ENCODE measurements around the gene ELL.

The ELL gene

DNA sequence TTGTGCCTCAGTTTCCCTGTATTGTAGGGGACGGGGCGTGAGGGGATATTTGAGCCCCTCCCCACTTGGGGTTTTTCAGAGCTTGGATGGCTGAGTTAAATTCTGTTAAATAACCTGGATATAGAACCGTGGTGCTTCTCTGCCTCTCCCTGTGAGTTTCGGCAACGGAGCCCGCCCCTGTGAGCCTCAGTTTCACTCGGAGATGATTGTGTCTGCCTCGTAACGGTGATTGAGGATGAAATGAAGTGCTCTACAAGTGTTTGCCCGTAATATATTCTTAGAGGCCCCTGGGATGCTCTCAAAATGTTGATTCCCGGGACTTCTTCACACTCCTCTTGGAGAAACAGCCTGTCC, 36.3 kb upstream of the ELL start:
- DNase-seq, result no peak
- Histone ChIP-seq H3K36me3 (replicated peaks) (peaks cover 11% of the 10 kb centered on the region), H3K4me3 (ENCODE audit: low read depth, low read length) (peak overlapping the region; percentile 99), H3K27me3 (replicated peaks) (no peaks in the 10 kb centered on the region), H3K27ac (peak overlapping the region; percentile 80)
- in situ Hi-C loops (cut with HindIII; ENCODE audit: low pct_ligation_motif_present, low sequenced_read_pairs), result no loop called here
- TF ChIP-seq, protein P1, sequence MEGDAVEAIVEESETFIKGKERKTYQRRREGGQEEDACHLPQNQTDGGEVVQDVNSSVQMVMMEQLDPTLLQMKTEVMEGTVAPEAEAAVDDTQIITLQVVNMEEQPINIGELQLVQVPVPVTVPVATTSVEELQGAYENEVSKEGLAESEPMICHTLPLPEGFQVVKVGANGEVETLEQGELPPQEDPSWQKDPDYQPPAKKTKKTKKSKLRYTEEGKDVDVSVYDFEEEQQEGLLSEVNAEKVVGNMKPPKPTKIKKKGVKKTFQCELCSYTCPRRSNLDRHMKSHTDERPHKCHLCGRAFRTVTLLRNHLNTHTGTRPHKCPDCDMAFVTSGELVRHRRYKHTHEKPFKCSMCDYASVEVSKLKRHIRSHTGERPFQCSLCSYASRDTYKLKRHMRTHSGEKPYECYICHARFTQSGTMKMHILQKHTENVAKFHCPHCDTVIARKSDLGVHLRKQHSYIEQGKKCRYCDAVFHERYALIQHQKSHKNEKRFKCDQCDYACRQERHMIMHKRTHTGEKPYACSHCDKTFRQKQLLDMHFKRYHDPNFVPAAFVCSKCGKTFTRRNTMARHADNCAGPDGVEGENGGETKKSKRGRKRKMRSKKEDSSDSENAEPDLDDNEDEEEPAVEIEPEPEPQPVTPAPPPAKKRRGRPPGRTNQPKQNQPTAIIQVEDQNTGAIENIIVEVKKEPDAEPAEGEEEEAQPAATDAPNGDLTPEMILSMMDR (IDR thresholded peaks at IDR 0.05; ENCODE audit: low read depth, low read length, missing control alignments), result no peak

DNA sequence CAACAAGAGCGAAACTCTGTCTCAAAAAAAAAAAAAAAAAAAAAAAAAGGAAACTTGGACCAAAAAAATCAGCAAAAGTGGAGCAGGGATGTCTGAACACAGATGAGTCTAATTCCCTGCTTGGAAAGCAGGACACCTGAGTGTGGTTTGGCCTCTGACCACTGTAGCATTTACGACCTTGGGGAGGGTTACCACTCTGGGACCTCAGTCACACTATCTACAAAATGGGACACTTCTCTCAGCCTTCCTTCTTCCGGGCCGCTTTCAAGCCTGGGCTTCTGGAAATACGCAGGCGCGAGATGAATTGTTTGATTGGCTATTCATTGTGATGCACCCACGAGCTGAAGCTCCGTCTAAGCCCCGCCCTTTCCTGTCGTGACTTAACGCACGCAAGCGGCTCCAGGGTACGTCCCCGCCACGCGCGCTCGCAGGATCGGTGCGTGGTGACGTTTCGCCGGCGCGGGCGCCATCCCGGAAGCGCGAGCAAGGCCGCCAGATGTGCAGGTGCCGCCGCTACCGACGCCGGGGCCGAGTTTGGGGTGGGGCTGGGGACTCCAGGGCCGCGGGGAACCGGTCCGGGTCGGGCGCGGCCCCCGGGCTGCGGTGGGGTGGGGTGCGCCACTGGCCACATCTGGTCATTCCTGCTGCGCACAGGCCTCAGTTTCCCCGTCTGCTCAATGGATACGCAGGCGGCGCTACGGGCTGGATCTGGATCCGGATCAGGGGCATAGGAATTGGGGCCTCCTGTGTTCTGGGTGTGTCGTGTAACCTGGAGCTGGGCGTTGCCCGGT, 35.7 kb upstream of the ELL start, which contains the start of gene KXD1:
Gene KXD1 (plus strand): TSS at position 460 of the 791 bp plus-strand sequence. CDS start 4,187 bp downstream, outside the sequence.
- no peaks in the 10 kb centered on the region for H3K27me3 ChIP-seq (replicated peaks)
- peak within 1 kb of the TSS; percentile 99 for H3K4me3 ChIP-seq (ENCODE audit: low read depth, low read length)
- peak within 1 kb of the TSS; percentile 80 for H3K27ac ChIP-seq
- in situ Hi-C loops (cut with HindIII; ENCODE audit: low pct_ligation_motif_present, low sequenced_read_pairs), result no loop called here
- TF ChIP-seq, protein P1 (IDR thresholded peaks at IDR 0.05; ENCODE audit: low read depth, low read length, missing control alignments), result no peak
- peaks cover 8% of the 10 kb centered on the region for H3K36me3 ChIP-seq (replicated peaks)
- peak; percentile 98 for DNase-seq

DNA sequence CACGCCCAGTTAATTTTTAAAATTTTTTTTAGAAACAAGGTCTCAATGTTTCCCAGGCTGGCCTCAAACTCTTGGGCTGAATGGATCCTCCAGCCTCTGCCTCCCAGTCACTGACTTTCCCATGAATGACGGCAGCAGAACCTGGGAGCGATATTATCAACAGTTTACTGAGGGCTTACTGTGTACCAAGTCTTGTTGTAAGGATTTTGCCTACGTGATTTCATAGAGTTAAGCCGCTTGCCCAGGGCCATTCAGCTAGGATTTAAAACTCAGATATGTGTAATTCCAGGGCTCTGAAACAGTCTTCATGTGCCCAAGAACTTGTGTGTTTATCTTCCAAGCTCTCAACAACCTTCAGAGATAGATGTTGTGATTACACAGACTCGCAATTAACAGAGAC, 29.8 kb upstream of the ELL start:
- H3K27ac ChIP-seq, result no peak overlapping the region
- H3K27me3 ChIP-seq (replicated peaks), result no peaks in the 10 kb centered on the region
- in situ Hi-C loops (cut with HindIII; ENCODE audit: low pct_ligation_motif_present, low sequenced_read_pairs), result no loop called here
- H3K36me3 ChIP-seq (replicated peaks), result no peaks in the 10 kb centered on the region
- no peak for DNase-seq
- TF ChIP-seq, protein P1 (IDR thresholded peaks at IDR 0.05; ENCODE audit: low read depth, low read length, missing control alignments), result no peak
- no peak overlapping the region for H3K4me3 ChIP-seq (ENCODE audit: low read depth, low read length)

DNA sequence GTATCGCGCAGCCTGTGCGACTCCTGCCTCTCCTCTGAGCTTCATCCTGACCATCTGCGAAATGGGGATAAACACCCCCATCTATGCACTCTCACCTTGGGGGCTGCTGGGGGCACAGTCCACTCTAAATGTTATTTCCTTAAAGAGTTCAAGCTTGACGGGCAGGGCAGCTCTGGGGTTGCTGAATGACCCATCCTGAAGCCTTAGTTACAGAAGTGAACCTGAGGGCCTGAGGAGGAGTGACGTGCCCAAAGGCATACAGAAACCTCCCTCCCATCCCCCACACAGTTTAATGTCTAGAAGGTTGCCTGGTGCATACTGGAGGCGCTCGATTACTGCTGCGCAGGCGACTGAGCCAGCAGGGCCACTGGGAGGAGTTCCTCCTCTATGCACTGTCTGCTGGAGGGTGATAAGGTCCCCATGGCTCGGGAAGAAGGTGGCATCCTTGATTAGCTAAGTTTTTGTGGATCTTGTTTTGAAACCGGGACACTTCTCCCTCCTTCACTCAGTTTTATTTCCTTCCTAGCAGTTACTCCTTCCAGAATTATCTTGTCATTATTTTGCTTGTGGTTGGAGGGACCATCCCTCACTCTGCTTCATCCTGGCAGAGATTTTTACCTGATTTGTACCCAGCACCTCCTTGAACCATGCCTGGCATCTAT, 22.1 kb upstream of the ELL start:
- H3K4me3 ChIP-seq (ENCODE audit: low read depth, low read length), result peak overlapping the region; percentile 80
- peak; percentile 62 for DNase-seq
- no peaks in the 10 kb centered on the region for H3K27me3 ChIP-seq (replicated peaks)
- peaks cover 20% of the 10 kb centered on the region for H3K36me3 ChIP-seq (replicated peaks)
- in situ Hi-C loops (cut with HindIII; ENCODE audit: low pct_ligation_motif_present, low sequenced_read_pairs), result no loop called here
- TF ChIP-seq, protein P1 (IDR thresholded peaks at IDR 0.05; ENCODE audit: low read depth, low read length, missing control alignments), result no peak
- no peak overlapping the region for H3K27ac ChIP-seq

DNA sequence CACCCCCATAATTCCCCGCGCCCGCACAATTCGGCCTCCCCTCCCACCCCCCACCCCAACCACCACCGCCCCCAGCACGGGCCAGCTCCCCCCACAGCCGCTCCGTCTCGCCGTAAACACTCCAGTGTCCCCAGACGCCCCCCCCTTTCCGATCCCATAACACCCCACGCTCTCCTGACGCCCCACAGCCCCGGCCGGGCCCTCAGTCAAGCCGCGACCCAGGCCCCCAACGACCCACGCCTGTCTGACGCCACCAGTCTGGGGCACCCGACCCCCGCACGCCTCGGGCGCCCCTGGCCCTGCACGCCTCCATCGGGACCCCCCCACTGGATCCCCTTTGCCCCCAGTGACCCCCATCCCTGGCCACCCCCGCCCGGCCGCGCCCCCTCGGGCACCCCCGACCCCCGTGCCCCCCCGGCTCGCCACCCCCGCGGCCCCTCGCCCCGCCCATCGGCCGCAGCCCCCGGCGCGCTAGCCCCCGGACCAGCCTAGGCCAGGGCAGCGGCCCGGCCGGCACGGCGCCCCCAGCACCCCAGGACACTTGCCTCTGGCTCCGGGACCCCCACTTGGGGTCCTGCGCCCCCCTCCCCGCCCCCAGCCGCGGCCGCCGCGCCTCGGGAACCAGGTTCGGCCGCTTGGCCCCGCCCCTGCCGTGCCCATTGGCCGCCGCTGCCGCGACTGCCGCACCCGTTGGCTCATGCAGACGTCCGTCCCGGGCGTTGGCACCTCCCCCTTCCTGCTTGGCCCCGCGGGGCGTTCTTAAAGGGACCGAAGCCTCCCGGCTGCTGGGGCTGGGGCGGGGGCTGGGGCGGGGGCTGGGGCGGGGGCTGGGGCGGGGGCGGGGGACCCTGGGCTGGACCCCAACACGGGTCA, 21.3 kb upstream of the ELL start, which contains the start of gene FKBP8:
Gene FKBP8 (minus strand): TSS at position 633 of the 873 bp plus-strand sequence. CDS start 1,603 bp downstream, outside the sequence.
- H3K27me3 ChIP-seq (replicated peaks), result no peaks in the 10 kb centered on the region
- TF ChIP-seq, protein P1 (IDR thresholded peaks at IDR 0.05; ENCODE audit: low read depth, low read length, missing control alignments), result no peak

More for the DNA sequence above, 21.3 kb upstream of the ELL start, which contains the start of gene FKBP8:
- Histone ChIP-seq H3K36me3 (replicated peaks) (peaks cover 21% of the 10 kb centered on the region), H3K4me3 (ENCODE audit: low read depth, low read length) (peak within 1 kb of the TSS; percentile 80), H3K27ac (peak within 1 kb of the TSS; percentile 45)
- in situ Hi-C loops (cut with HindIII; ENCODE audit: low pct_ligation_motif_present, low sequenced_read_pairs), result no loop called here
- peak; percentile 84 for DNase-seq

Measured in brain microvascular endothelial cell (primary cell).